HepG2 (cell line): ENCODE measurements around the gene SLC22A31. TPM values are rescaled to one million over a fixed set of nuclear protein-coding genes. Genes with fewer than 3 reads are reported as not detected.

ENCODE experiments used
- ATF3 ChIP-seq: sonication (generic); formaldehyde crosslinking; IDR thresholded peaks from 2 replicates; pipeline ENCODE4 v1.4.0; 2020; ENCODE audit warnings: missing genetic modification reagents
- CCDC6 ChIP-seq: sonication (generic); formaldehyde crosslinking; IDR thresholded peaks from 2 replicates; pipeline ENCODE4 v1.8.1; 2022; ENCODE audit warnings: mild to moderate bottlenecking, missing genetic modification reagents, moderate library complexity
- HNF4G ChIP-seq, 2 experiments: sonication (generic) in 1 of 2; formaldehyde crosslinking in 1 of 2; IDR thresholded peaks; 2 replicates each; pipeline versions ENCODE4 v1.4.0 to v1.6.1; 2011 to 2020; ENCODE audit warnings: borderline replicate concordance in 2 of 2, low read depth in 2 of 2, mild to moderate bottlenecking in 2 of 2, low read length in 1 of 2, missing genetic modification reagents in 1 of 2, moderate library complexity in 1 of 2
- HNRNPUL1 ChIP-seq: fragments of 200-400 bp; formaldehyde crosslinking; IDR thresholded peaks from 2 replicates; pipeline ENCODE4 v1.6.1; 2017; ENCODE audit warnings: low read depth, mild to moderate bottlenecking, low read length, moderate library complexity
- JUNB ChIP-seq: sonication (generic); formaldehyde crosslinking; IDR thresholded peaks from 2 replicates; pipeline ENCODE4 v1.8.0; 2022; ENCODE audit warnings: missing genetic modification reagents, mild to moderate bottlenecking, borderline replicate concordance
- KDM2A ChIP-seq: sonication (generic); formaldehyde crosslinking; IDR thresholded peaks from 2 replicates; pipeline ENCODE4 v1.4.0; 2020; ENCODE audit warnings: low read depth, missing genetic modification reagents, borderline replicate concordance
- KDM5A ChIP-seq: fragments of 200-600 bp; sonication (generic); IDR thresholded peaks from 2 replicates; pipeline ENCODE4 v1.7.0; 2018; ENCODE audit warnings: antibody characterized with exemption, mild to moderate bottlenecking, low read length, borderline replicate concordance
- PAWR ChIP-seq: sonication (generic); formaldehyde crosslinking; IDR thresholded peaks from 2 replicates; pipeline ENCODE4 v1.4.0; 2020; ENCODE audit warnings: missing genetic modification reagents, mild to moderate bottlenecking, borderline replicate concordance
- POLR2AphosphoS5 ChIP-seq: IDR thresholded peaks from 2 replicates; pipeline ENCODE4 v1.6.1; 2012; ENCODE audit warnings: low read depth, low read length
- RFXANK ChIP-seq: IDR thresholded peaks from 2 replicates; pipeline ENCODE4 v1.6.1; 2016
- SUZ12 ChIP-seq: fragments of 150-350 bp; IDR thresholded peaks from 2 replicates; pipeline ENCODE4 v1.6.1; 2014; ENCODE audit warnings: low read depth, low read length
- ZKSCAN1 ChIP-seq: fragments of 150-350 bp; IDR thresholded peaks from 2 replicates; pipeline ENCODE4 v1.6.1; 2014; ENCODE audit warnings: low read length
- ZNF160 ChIP-seq: sonication (generic); formaldehyde crosslinking; IDR thresholded peaks from 2 replicates; pipeline ENCODE4 v1.8.0; 2022; ENCODE audit warnings: mild to moderate bottlenecking, inconsistent platforms, missing genetic modification reagents
- ZNF432 ChIP-seq: sonication (generic); formaldehyde crosslinking; IDR thresholded peaks from 2 replicates; pipeline ENCODE4 v1.5.0; 2020; ENCODE audit warnings: missing genetic modification reagents, mild to moderate bottlenecking, borderline replicate concordance
- ZSCAN21 ChIP-seq: sonication (generic); formaldehyde crosslinking; IDR thresholded peaks from 2 replicates; pipeline ENCODE4 v1.8.0; 2022; ENCODE audit warnings: mild to moderate bottlenecking, missing genetic modification reagents, moderate library complexity, borderline replicate concordance
- polyA plus RNA-seq, 8 experiments: library from polyadenylated mRNA; depleted of rRNA in 3 of 8; stranded (reverse) in 7 of 8; unstranded in 1 of 8; fragments of >200 nt; fragmentation: Illumina TruSeq in 4 of 8; extraction: Trizol in 4 of 8; gene quantifications; 2 replicates each; pipeline versions ENCODE4 v1.2.1 to v1.2.3, GENCODE V29; 2011 to 2016; ENCODE audit warnings: low read depth in 4 of 8, missing spikeins in 1 of 8, mixed read lengths in 1 of 8; ENCODE audit not compliant: insufficient read depth in 1 of 8
- total RNA-seq, 5 experiments: library from RNA; depleted of rRNA; stranded (reverse); fragments of >200 nt; fragmentation: Illumina TruSeq; extraction: Trizol; gene quantifications; 2 replicates each; pipeline ENCODE4 v1.2.3, GENCODE V29; 2016; ENCODE audit warnings: low read depth in 1 of 5
- TF ChIP-seq, protein P1 (sequence below): sonication (generic); formaldehyde crosslinking; IDR thresholded peaks from 2 replicates; pipeline ENCODE4 v1.8.0; 2022; ENCODE audit warnings: missing genetic modification reagents, low read depth, mild to moderate bottlenecking, borderline replicate concordance
- TF ChIP-seq, protein P2 (sequence below): IDR thresholded peaks from 2 replicates; pipeline ENCODE4 v1.6.1; 2016; ENCODE audit warnings: missing genetic modification reagents, missing compliant biosample characterization
- TF ChIP-seq, protein P3 (sequence below): sonication (generic); formaldehyde crosslinking; IDR thresholded peaks from 2 replicates; pipeline ENCODE4 v1.5.0; 2020; ENCODE audit warnings: mild to moderate bottlenecking, missing genetic modification reagents, borderline replicate concordance

SLC22A31 gene
- total and polyA plus RNA-seq, 2 of the 13 experiments (the other 11 are each of a cell fraction or from before 2014, with no cell fraction given) = 67.3 to 83.3 TPM

DNA sequence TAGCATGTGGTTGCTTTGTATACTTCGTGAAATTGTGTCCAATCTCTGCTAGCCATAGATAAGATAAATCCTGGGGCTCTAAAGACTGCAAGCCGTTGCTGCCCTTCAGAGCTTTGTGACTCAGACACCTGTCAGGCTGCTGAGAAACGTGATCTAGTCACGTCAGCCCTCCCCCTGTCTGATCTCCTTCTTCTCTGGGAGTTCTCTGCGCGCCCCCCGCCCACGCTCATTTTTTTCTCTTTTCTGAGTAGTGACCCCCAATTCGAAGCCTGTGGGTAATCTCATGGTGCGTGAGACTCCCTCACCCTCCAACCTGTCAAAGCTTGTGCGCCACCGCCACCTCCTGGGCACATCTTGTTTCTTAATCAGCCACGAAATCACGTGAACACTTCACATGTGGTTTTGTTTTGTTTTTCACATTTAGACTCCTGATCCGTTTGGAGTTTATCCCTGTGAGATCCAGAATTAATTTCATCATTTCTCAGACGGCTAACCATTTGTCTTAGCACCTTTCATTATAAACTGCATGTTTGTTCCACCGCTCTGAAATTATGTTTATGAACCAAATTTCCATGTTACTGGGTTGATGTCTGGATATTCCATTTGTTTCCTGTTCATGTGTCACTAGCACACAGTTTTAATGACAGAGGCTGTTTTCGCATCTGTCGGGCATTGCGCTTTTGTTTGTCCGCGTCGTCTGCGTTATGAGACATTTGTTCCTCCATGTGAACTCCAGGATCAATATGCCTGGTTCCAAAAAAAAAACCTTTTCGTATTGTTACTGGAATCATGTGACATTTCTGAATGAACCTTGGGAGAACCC lies 16.2 kb upstream of the SLC22A31 start (continued):
- TF ChIP-seq JUNB = no peak
- no peak for TF ChIP-seq HNRNPUL1
- TF ChIP-seq PAWR (CRISPR knock-in tag) = 0 out of 2 replicates have a peak, but pooled peaks have one; percentile 16
- TF ChIP-seq HNF4G (IDR thresholded peaks at IDR 0.05; ENCODE audit: borderline replicate concordance, low read depth, low read length) = no peak
- TF ChIP-seq HNF4G (CRISPR knock-in tag; IDR thresholded peaks at IDR 0.05; ENCODE audit: borderline replicate concordance, low read depth) = no peak
- TF ChIP-seq ZSCAN21 = no peak
- TF ChIP-seq SUZ12 = no peak
- TF ChIP-seq ATF3 (CRISPR knock-in tag) = no peak
- TF ChIP-seq ZKSCAN1 = no peak
- TF ChIP-seq, protein P1, sequence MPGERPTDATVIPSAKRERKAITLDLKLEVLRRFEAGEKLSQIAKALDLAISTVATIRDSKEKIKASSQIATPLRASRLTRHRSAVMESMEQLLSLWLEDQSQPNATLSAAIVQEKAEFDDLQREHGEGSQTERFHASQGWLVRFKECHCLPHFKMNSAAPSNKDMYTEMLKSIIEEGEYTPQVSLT = no peak
- no peak for TF ChIP-seq KDM5A
- TF ChIP-seq RFXANK (CRISPR knock-in tag) = no peak
- TF ChIP-seq, protein P2, sequence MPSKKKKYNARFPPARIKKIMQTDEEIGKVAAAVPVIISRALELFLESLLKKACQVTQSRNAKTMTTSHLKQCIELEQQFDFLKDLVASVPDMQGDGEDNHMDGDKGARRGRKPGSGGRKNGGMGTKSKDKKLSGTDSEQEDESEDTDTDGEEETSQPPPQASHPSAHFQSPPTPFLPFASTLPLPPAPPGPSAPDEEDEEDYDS (CRISPR knock-in tag) = no peak
- TF ChIP-seq ZNF432 = no peak
- no peak for TF ChIP-seq CCDC6 (CRISPR knock-in tag)
- TF ChIP-seq POLR2AphosphoS5 = 0 out of 2 replicates have a peak, but pooled peaks have one; percentile 16
- TF ChIP-seq ZNF160 (CRISPR knock-in tag) = no peak
- TF ChIP-seq, protein P3, sequence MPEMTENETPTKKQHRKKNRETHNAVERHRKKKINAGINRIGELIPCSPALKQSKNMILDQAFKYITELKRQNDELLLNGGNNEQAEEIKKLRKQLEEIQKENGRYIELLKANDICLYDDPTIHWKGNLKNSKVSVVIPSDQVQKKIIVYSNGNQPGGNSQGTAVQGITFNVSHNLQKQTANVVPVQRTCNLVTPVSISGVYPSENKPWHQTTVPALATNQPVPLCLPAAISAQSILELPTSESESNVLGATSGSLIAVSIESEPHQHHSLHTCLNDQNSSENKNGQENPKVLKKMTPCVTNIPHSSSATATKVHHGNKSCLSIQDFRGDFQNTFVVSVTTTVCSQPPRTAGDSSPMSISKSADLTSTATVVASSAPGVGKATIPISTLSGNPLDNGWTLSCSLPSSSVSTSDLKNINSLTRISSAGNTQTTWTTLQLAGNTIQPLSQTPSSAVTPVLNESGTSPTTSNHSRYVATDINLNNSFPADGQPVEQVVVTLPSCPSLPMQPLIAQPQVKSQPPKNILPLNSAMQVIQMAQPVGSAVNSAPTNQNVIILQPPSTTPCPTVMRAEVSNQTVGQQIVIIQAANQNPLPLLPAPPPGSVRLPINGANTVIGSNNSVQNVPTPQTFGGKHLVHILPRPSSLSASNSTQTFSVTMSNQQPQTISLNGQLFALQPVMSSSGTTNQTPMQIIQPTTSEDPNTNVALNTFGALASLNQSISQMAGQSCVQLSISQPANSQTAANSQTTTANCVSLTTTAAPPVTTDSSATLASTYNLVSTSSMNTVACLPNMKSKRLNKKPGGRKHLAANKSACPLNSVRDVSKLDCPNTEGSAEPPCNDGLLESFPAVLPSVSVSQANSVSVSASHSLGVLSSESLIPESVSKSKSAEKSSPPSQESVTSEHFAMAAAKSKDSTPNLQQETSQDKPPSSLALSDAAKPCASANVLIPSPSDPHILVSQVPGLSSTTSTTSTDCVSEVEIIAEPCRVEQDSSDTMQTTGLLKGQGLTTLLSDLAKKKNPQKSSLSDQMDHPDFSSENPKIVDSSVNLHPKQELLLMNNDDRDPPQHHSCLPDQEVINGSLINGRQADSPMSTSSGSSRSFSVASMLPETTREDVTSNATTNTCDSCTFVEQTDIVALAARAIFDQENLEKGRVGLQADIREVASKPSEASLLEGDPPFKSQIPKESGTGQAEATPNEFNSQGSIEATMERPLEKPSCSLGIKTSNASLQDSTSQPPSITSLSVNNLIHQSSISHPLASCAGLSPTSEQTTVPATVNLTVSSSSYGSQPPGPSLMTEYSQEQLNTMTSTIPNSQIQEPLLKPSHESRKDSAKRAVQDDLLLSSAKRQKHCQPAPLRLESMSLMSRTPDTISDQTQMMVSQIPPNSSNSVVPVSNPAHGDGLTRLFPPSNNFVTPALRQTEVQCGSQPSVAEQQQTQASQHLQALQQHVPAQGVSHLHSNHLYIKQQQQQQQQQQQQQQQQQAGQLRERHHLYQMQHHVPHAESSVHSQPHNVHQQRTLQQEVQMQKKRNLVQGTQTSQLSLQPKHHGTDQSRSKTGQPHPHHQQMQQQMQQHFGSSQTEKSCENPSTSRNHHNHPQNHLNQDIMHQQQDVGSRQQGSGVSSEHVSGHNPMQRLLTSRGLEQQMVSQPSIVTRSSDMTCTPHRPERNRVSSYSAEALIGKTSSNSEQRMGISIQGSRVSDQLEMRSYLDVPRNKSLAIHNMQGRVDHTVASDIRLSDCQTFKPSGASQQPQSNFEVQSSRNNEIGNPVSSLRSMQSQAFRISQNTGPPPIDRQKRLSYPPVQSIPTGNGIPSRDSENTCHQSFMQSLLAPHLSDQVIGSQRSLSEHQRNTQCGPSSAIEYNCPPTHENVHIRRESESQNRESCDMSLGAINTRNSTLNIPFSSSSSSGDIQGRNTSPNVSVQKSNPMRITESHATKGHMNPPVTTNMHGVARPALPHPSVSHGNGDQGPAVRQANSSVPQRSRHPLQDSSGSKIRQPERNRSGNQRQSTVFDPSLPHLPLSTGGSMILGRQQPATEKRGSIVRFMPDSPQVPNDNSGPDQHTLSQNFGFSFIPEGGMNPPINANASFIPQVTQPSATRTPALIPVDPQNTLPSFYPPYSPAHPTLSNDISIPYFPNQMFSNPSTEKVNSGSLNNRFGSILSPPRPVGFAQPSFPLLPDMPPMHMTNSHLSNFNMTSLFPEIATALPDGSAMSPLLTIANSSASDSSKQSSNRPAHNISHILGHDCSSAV (CRISPR knock-in tag) = no peak
- TF ChIP-seq KDM2A (CRISPR knock-in tag) = peak; percentile 77; the same call in 1 of the 2 replicates
